ENCODE data around the gene TIA1.
"Not testable (repeated sequence)": the region's sequence is repeated elsewhere in the genome, so short reads cannot be mapped to it uniquely, and the experiment has no call there.

The TIA1 gene, protein sequence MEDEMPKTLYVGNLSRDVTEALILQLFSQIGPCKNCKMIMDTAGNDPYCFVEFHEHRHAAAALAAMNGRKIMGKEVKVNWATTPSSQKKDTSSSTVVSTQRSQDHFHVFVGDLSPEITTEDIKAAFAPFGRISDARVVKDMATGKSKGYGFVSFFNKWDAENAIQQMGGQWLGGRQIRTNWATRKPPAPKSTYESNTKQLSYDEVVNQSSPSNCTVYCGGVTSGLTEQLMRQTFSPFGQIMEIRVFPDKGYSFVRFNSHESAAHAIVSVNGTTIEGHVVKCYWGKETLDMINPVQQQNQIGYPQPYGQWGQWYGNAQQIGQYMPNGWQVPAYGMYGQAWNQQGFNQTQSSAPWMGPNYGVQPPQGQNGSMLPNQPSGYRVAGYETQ
- 38.8 to 101 (median 64.0) reads per million in 17 experiments for total RNA-seq

DNA sequence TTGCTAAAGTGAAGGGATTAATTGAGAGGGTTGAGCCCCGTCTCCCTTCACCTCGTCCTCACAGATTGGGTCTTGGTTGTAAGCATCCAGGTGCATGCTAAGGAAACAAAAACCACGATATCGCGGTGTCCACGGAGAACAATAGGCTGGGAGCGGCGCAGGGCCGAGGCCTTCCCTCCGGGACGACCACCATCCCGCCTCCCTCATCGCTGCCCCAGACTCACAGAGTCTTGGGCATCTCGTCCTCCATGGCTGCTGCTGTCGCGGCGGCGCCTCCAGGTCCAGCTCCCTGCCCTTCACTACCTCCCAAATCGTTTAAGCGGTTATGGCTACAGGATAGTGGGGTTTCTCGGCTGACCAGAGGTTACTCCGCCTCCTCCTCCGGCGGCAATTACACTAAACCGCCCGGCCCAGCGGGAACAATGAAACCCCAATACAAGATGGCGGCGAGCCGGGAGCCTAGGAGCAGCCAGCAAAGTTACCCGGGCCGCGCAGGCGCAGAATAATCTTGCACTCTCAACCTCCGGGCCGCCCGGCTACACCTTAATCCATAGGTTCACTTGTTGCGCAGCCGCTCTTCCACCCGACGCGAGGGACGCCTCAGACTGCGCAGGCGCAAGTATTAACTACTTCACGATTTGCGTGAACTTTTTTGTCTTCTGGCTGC lies at the start of gene TIA1:
TSS of gene TIA1 (minus strand) at position 448 of the 667 bp plus-strand sequence. CDS start at position 250, 198 bp downstream.
- peak; percentile 99 to 100 (median 100) for DNase-seq

DNA sequence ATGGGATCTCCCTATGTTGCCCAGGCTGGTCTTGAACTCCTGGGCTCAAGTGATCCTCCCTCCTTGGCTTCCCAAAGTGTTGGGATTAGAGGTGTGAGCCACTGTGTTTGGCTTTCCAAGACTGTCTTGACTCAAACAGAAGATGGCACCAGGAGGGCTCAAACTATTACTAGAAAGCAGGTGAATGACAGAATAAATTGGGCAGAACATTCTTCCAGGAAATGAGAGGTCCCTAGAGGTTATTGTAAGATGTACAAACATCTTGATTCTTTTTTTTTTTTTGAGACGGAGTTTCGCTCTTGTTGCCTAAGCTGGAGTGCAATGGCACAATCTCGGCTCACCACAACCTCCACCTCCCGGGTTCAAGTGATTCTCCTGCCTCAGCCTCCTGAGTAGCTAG lies 49.4 kb upstream of the TIA1 start:
- not testable (repeated sequence) for DNase-seq

DNA sequence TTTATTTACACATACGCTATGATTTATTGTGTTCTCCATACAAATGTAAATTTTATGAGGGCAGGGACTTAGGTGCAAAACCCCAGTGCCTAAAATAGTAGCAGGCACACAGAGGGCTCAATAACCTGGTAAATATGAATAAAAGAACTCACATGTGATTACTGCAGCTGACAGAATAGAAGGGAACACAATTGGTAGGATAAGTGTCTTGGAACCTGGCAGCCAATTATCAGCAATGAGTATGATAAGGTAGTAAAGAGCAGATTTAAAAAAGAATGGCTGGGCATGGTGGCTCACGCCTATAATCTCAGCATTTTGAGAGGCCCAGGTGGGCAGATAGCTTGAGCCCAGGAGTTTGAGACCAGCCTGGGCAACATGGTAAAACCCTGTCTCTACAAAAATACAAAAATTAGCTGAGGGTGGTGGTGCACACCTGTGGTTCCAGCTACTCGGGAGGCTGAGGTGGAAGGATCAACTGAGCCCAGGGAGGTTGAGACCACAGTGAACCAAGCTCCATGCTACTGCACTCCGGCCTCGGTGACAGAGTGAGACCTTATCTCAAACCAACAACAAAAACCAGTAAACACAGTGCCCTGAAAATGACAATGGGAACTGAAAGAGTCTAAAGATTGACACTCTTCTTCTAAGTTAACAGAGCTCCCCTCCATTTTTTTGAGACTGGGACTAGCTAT lies 35.2 kb upstream of the TIA1 start:
- DNase-seq = no peak

DNA sequence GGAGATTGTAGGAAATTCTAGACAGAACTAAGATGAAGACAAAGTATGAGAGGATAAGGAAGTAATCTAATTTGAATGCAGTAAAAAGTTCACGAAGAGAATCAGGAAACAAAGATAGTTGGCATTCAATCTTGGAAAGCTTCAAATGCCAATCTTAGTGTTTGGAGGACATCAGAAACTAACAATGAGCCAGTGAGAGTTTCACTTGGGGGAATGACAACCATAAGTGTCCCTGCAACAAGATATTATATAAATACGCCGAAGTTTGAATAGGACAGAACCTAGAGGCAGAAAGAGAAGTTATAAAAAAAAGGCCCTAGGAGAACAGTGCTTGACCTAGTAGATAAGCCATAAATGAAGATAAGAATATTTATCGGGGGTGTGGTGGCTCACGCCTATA lies 34.0 kb upstream of the TIA1 start:
- DNase-seq = no peak

DNA sequence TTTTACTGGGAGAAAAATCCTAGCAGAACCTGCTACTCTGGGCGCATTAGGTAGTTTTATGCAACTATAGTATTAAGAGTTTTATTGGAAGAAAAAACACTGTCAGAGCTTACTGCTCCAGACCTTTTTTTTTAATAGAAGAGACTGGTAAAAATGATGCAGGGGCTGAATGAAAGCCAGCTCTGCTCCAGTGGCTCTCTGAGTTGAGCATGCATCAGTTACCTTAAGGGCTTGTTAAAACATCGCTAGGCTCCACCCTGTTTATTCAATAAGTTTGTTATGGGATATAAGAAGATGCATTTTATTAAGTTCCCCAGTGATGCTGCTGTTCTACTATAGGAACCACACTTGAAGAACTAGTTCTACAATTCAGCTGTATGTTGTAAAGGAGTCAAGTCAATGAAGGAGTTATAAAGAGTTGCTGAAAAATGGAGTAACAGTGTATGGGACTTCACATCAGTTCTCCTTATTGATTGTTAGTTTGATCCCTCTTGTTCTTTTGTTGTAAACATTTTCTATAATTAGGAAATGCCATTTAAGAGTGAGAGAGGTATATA lies 31.9 kb upstream of the TIA1 start:
- DNase-seq = no peak

DNA sequence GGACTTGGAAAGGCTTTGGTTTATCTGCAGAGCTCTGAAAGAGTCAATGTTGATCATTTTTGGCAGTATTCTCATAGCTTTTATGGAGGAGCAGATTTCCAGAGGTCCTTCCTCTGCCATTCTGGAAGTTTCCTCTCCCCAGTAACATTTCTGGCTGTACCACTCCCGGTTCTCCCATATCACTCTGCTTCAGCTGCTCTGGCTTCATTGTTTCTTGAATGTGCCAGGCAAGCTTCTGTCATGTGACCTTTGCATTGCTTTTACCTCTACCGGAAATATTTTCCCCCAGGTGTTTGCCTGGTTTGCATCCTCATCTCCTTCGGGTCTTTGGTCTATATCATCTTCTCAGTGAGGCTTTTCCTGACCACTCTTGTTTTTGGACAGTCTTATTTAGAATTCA lies 21.9 kb upstream of the TIA1 start:
- DNase-seq = no peak

DNA sequence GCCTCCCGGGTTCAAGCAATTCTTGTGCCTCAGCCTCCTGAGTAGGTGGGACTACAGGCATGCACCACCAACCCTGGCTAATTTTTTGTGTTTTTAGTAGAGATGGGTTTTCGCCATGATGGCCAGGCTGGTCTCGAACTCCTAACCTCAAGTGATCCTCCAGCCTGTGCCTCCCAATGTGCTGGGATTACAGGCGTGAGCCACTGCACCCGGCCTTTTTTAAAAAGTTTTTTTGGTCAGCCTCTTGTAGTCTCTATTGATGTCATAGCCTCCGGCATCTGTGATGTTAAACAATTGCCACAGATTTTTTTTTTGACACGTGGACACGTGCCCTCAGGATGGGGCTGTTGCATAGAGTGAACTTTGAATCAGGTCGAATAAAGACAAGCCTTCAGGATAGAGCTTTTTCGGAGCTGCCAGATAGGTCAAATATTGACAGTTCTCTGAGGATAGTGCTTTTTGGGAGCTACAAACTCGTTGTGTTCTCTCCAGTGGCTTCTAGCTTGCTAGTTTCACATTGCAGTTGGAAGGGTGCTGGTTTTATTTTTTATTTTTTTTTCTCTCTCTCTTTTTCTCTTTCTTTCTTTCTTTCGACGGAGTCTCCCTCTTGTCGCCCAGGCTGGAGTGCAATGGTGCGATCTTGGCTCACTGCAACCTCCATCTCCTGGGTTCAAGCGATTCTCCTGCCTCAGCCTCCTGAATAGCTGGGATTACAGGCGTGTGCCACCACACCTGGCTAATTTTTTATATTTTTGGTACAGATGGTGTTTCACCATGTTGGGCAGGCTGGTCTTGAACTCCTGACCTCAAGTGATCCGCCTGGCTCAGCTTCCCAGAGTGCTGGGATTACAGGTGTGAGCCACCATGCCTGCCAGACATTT lies 21.2 kb upstream of the TIA1 start:
- not testable (repeated sequence) for DNase-seq

DNA sequence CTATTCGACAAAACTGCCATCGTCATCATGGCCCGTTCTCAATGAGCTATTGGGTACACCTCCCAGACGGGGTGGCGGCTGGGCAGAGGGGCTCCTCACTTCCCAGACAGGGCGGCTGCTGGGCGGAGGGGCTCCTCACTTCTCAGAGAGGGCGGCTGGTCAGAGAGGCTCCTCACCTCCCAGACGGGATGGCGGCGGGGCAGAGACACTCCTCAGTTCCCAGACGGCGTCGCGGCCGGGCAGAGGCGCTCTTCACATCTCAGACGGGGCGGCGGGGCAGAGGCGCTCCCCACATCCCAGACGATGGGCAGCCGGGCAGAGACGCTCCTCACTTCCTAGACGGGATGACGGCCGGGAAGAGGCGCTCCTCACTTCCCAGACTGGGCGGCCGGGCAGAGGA lies 18.5 kb upstream of the TIA1 start:
- DNase-seq = not testable (repeated sequence)

DNA sequence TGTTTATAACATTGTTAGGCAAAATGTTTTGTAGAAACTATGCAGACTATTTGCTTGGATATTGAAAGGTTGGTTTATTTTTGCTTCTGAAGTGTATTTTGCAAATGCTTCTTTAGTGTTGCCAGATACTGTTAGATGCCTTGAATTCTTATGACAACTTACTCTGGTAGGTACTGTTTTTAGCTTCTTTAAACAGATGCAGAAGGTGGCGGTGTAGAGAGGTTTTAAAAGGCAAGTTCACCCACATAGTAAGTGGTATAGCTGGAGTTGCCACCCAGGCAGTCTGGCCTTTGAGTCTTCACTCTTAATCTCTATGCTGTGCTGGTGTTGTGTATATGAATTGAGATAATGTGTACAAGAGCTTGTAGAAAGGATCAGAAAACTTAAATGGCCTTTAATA lies 13.1 kb upstream of the TIA1 start:
- no peak for DNase-seq

DNA sequence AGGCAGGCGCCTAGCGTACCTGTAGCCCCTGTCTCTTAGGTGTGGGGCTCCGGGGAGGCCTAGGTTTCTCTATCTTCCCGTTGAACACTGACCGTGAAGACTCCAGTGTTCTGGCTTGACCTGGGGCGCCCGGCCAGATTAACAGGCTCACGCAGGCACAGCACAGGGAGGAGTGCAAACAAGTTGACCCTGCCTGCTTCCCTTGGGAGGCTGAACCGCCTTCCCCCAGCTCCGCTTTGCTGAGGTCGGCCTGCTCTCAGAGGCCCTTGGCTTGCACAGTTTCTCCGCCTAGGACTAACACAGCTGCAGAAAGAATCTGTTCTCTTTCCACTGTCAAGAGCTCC lies 10.1 kb upstream of the TIA1 start:
- DNase-seq = peak in 3 of 4 experiments; percentile 19 to 45 (median 28)

DNA sequence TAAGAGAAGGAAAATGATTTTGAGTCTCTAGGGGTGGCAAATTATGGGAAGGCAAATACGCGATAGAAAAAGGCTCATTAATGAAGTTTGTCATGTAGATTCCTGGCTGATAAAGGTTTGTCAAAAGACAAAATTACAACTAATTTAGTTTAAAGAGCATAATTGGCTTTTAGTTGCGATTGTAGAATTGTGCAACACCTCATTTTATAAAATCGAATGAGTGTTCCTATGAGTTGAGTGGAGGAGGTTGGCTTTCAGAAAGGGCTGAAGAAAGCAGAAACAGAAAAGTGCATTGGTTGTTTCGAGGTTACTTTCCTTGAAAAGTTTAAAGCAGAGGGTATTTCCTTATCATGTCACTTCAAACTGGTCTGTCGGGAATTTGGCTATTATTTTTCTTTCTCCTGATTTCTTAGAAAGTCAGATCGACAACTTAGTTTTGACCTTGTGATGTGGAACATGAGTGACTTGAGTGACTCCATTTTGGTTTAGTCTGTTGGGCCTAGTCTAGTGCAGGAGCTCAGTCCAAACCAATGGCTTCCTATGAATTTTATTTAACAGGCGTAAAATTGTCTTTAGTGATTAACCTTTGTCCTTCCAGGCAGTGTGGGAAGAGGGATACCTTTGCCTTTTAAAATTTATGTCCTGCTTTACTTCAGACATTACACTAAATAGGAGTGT lies 7.3 kb upstream of the TIA1 start:
- DNase-seq = no peak

DNA sequence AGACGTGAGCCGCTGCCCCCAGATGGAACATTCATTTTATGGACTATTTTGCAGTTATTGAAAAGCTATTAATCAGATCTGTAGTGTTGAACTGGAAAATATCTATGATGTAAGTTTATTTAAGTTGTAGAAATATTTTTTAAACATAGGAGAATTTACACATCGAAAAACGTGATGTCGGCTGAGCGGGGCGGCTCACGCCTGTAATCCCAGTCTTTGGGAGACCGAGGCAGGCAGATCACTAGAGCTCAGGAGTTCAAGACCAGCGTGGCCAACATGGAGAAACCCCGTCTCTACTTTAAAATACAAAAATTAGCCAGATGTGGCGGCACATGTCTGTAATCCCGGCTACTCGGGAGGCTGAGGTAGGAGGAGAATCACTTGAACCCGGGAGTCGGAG lies 2.0 kb upstream of the TIA1 start:
- no peak for DNase-seq

DNA sequence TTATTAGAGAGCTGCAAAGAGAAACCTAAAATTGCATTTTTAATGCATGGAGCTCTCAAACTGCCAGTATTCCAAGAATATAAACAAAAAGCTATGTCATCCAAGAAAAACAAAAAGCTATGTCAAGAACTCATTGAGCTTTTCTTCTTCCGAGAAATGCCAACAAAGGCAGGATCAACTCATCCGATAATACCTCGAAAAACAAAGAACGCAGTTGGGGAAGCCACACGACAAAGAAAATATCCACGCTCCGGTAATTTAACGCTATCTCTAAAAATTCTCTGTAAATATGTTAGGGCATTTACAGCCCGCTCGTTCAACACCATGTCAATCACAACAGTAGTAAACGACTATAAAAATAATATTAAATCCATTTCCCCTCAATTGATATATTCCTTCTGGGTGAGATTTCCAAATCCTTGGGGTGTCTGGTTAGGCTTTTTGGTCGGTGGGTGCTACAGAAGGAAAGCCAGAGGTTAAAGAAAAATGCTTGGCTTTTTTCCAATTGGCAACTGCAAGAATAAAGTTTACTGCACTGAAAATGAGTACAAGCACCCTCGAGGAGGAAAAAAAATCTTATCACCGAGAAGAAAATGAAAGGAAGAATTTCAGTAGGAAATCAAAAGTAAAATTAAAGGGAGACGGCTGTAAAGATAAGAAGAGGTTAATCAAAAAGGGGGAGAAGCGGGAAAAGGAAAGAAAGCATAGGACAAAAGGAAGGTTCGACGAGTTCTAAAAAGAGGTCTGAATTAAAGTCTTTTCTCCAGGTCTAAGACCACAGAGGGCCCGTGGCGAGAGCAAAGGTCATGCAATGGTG lies 856 bp downstream of the TIA1 start:
- peak in 3 of 4 experiments; percentile 5 to 23 (median 22) for DNase-seq

DNA sequence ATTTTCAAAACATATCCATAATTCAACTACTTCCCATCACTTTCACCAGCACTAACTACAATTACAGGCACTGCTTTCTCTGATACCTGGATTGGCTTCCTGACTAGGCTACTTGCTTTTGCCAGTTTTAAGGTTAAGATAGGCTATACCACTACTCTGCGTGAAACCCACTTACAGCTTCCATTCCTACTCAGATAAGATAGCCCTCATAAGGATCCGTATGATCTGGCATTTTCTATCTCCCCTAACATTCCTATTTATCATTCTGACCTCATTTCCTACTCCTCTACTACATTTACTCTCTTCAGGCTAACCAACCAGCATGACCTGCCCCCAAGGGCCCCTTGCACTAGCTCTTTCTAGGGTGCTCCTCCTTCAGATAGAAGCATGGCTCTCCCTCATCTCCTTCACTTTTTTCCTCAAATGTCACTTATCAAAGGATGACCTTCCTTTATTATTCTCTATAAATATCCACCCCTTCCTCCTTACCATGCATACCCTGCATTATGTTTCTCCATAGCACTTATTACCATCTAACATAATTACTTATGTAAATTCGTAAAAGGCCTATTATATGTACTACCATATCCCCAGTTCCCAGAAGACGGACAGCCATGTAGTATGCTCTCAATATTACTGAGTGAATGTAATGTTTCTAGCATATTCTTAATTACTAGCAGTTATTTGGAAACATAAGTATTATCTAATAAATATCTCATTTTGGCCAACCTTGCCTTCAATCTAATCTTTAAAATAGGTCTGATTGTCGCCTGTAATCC lies 4.4 kb downstream of the TIA1 start:
- no peak for DNase-seq

DNA sequence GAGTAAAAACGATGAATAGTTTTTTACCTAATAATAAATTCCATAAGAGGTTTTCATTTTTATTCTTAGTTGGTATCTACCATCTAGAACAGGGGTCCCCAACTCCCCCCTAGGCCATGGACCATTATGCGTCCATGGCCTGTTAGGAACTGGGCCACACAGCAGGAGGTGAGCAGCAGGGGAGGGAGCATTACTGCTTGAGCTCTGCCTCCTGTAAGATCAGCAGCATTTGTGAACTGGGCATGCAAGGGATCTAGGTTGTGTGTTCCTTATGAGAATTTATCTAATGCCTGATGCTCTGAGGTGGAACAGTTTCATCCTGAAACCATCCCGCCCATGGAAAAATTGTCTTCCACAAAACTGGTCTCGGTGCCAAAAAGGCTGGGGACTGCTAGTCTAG lies 5.9 kb downstream of the TIA1 start:
- DNase-seq = no peak

DNA sequence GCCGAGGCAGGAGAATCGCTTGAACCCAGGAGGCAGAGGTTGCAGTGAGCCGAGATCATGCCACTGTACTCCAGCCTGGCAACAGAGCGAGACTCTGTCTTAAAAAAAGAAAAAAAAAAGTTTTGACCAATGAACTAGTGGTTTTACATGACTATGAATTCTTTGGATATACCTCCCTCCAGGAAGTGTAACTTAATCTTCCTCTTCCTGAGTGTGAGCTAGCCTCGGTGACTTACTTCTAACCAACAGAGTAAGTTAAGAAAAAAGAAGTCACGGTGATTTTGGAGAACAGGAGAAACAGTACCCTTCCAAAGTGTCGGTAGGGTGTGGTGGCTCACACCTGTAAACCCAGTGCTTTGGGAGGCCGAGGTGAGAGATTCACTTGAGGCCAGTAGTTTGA lies 7.1 kb downstream of the TIA1 start:
- no peak for DNase-seq

DNA sequence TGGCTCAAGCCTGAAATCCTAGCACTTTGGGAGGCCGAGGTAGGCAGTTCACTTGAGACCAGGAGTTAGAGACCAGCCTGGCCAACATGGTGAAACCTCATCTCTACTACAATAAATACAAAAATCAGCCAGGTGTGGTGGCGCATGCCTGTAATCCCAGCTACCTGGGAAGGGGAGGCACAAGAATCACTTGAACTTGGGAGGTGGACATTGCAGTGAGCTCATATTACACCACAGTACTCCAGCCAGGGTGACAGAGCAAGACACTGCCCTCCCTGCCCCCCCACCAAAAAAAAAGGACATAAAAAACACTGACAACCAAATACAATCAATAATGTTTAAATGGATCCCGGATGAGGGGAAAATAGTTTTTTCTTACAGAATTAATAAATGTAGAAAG lies 7.8 kb downstream of the TIA1 start:
- no peak for DNase-seq

DNA sequence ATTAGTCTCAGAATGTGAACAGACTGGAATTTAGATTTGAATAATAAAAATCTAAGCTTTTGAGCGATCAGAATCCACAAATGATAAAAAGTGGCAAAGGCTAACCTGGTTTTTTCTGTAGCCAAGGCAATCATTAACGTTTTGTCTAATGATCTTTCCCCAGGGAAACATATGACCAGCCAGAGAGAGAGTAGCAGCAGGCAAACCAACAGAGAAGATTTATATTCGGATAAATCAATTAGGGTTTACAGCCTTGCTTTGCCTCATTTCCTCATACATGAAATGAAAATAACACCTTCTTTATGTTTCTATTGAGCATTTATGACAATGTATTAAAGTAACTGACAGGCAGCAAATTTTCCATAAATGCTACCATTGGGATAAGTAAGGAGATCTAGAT lies 14.5 kb downstream of the TIA1 start:
- no peak for DNase-seq

DNA sequence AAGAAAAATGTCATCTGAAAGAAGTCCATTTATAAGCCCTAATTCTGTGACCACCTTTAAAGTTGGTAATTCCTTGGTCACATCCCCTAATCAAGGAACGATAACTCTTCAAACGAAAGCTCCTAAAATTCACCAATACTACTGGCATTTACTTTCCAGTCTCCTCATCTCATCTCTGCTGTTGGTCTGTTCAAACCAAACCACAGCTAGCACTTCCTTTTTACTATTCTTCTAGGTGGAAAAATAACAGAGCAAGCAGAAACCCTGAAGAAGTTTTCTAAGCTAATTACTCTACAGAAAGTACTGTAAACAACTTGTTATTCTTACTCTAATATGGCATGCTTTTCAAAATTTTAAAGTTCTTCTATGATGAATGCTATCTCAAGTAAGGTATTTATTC lies 21.6 kb downstream of the TIA1 start:
- peak in 1 of 4 experiments; percentile 12 for DNase-seq

DNA sequence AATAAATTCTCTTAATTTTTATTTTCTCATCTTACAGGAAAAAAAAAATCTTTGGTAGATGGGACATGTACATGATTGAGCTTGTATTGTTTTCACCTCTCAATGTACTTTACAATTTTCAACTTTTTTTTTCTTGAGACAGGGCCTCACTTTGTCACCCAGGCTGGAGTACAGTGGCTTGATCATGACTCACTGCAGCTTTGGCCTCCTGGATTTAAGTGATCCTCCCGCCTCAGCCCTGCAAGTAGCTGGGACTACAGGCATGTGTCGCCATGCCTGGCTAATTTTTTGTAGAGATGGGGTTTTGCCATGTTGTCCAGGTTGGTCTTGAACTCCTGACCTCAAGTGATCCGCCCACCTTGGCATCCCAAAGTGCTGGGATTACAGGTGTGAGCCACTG lies 25.1 kb downstream of the TIA1 start:
- DNase-seq = not testable (repeated sequence)

Measured in suppressor macrophage (primary cell).